ENCODE results near the gene VPS18. TPM values are rescaled to one million over a fixed set of nuclear protein-coding genes. Genes with fewer than 3 reads are reported as not detected.

The VPS18 gene
- 32.6 and 48.0 TPM in 2 replicates for total RNA-seq

GRCh38 chr15:40893733-40894680 lies at the start of gene VPS18:
Gene VPS18, plus strand, starts transcription at chr15:40894450. Its CDS starts 319 bp downstream, at chr15:40894769.

GRCh38 chr15:40873694-40874561 lies 20.3 kb upstream of the VPS18 start, which contains the start of gene RHOV:
Gene RHOV, minus strand, starts transcription at chr15:40874234. Its CDS starts 95 bp downstream, at chr15:40874139.

DNA sequence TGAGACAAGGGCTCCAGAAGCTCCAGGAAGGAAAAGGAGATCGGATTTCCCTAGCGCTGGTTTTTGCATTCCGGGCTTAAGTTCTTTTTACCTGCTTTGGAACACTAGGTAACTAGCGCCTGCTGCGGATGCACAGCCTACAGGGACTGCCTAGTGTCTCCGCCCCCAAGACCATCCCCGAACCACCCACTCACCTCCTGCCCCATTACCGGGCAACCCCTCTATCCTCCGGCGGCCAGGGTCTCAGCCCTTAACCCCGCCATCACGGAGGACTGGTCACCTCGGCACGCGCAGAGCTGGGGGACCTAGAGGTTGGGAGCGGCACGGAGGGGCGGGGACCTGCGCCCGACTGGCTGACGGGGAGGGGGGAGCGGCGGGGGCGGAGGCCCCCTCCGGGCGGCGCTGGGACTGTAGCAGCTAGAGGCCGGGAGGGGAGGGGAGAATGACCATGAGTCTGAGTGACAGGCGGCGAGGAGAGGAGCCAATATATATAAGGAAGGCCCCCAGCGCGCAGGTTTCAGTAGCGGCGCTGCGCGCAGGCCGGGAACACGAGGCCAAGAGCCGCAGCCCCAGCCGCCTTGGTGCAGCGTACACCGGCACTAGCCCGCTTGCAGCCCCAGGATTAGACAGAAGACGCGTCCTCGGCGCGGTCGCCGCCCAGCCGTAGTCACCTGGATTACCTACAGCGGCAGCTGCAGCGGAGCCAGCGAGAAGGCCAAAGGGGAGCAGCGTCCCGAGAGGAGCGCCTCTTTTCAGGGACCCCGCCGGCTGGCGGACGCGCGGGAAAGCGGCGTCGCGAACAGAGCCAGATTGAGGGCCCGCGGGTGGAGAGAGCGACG lies 34.8 kb downstream of the VPS18 start, which contains the start of gene DLL4:
Gene DLL4, plus strand, starts transcription at position 520 of the 839 bp plus-strand sequence. CDS start 329 bp downstream, outside the sequence.

DNA sequence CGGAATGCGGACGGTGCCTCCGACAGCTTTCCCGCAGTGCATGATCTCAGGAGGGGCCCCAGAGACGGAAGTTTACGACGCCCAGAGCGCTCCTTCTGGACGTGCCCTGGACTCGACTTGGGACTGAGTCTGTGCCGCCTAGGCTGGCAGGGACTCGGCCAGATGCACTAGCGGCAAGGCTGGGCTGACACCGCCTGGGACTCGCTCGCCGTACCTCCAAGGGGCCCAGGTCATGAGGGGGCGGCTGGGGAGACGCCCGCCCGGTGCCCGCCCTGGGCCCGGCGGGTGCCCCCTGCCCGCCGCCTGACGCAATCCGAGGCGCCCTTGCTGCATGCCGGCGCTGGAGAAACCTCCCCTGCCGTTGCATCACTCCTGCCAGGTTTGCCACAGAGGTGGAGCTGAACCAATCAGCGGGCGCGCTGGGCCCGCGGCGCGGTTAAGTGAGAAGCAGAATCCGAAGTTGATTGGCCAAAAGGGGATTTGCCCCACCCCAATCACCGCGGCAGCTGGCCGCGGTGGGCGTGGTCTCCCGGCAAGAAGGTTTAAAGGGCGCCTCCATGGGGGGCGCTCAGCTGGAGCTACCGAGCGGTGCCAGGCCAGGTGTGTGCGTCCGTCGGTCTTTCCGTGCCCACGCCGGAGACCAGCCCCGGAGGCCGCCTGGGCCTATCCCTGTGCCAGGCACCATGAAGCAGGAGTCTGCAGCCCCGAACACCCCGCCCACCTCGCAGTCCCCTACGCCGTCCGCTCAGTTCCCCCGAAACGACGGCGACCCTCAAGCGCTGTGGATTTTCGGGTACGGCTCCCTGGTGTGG lies 58.9 kb downstream of the VPS18 start, which contains the start of gene CHAC1:
Gene CHAC1, plus strand, starts transcription at position 571 of the 812 bp plus-strand sequence. Its CDS starts 113 bp downstream, at position 684.

Other genes with a start within 250 kb of the VPS18 start
- 3.7 and 12.7 TPM in 2 replicates for gene RAD51, start 199.3 kb upstream of the VPS18 start, total RNA-seq
- gene RMDN3, start 139.2 kb upstream of the VPS18 start, total RNA-seq, result 14.3 and 16.1 TPM in 2 replicates
- gene GCHFR, start 130.4 kb upstream of the VPS18 start, total RNA-seq, result 24.9 and 91.1 TPM in 2 replicates
- gene C15orf62, start 124.5 kb upstream of the VPS18 start, total RNA-seq, result 0.16 and 0.63 TPM in 2 replicates
- gene ZFYVE19, start 87.4 kb upstream of the VPS18 start, total RNA-seq, result 23.2 and 30.5 TPM in 2 replicates
- 32.7 and 34.9 TPM in 2 replicates for gene DNAJC17, start 87.0 kb upstream of the VPS18 start, total RNA-seq
- not detected in 2 replicates for gene PPP1R14D, start 65.7 kb upstream of the VPS18 start, total RNA-seq
- gene SPINT1, start 50.4 kb upstream of the VPS18 start, total RNA-seq, result 64.9 and 128 TPM in 2 replicates
- gene RHOV, start 20.2 kb upstream of the VPS18 start, total RNA-seq, result 0.16 and 0.63 TPM in 2 replicates
- 0.13 TPM in 1 of 2 replicates, not detected in the other for gene DLL4, start 34.9 kb downstream of the VPS18 start, total RNA-seq
- gene CHAC1, start 59.0 kb downstream of the VPS18 start, total RNA-seq, result 47.9 and 73.2 TPM in 2 replicates
- 17.6 and 33.4 TPM in 2 replicates for gene INO80, start 221.8 kb downstream of the VPS18 start, total RNA-seq